A549 (cell line): Measurements from ENCODE around the gene MAPK9.

ENCODE experiments used
- EP300 ChIP-seq, 2 experiments: fragments of >200 bp; sonication (Bioruptor Twin); formaldehyde crosslinking; IDR thresholded peaks; 2 replicates in 1 of 2; 3 replicates in 1 of 2; pipeline ENCODE4 v1.6.1; 2016 to 2017
- FOSB ChIP-seq: fragments of 250-450 bp; sonication (Bioruptor Pico); IDR thresholded peaks from 2 replicates; pipeline ENCODE4 v1.5.0; 2020; ENCODE audit warnings: mild to moderate bottlenecking, moderate library complexity
- MYC ChIP-seq: IDR thresholded peaks from 2 replicates; pipeline ENCODE4 v1.6.1; 2012; ENCODE audit warnings: mild to moderate bottlenecking, inconsistent platforms, low read length, improper control_type of control experiment, borderline replicate concordance
- POLR2AphosphoS2 ChIP-seq: conservative IDR thresholded peaks from 2 replicates; pipeline ENCODE4 v1.6.1; 2012; ENCODE audit warnings: low read length, improper control_type of control experiment, inconsistent platforms
- RAD21 ChIP-seq, 2 experiments: fragments of >200 bp in 1 of 2; sonication (Bioruptor Twin) in 1 of 2; formaldehyde crosslinking in 1 of 2; IDR thresholded peaks in 1 of 2; conservative IDR thresholded peaks in 1 of 2; 2 replicates in 1 of 2; 3 replicates in 1 of 2; pipeline ENCODE4 v1.6.1; 2012 to 2018; ENCODE audit warnings: inconsistent platforms in 1 of 2
- RCOR1 ChIP-seq: fragments of 150-350 bp; IDR thresholded peaks from 2 replicates; pipeline ENCODE4 v1.6.1; 2014; ENCODE audit warnings: antibody characterized with exemption, low read length, low read depth
- TF ChIP-seq, protein P1 (sequence below): fragments of 150-350 bp; IDR thresholded peaks from 2 replicates; pipeline ENCODE4 v1.6.1; 2014; ENCODE audit warnings: low read depth, mild to moderate bottlenecking, low read length
- TF ChIP-seq, protein P2 (sequence below): fragments of 200-600 bp; sonication (generic); IDR thresholded peaks from 2 replicates; pipeline ENCODE4 v1.6.1; 2016; ENCODE audit warnings: antibody characterized with exemption, mild to moderate bottlenecking, moderate library complexity
- TF ChIP-seq, protein P3 (sequence below): fragments of >200 bp; sonication (Bioruptor Twin); formaldehyde crosslinking; IDR thresholded peaks from 3 replicates; pipeline ENCODE4 v1.5.1; 2016

DNA sequence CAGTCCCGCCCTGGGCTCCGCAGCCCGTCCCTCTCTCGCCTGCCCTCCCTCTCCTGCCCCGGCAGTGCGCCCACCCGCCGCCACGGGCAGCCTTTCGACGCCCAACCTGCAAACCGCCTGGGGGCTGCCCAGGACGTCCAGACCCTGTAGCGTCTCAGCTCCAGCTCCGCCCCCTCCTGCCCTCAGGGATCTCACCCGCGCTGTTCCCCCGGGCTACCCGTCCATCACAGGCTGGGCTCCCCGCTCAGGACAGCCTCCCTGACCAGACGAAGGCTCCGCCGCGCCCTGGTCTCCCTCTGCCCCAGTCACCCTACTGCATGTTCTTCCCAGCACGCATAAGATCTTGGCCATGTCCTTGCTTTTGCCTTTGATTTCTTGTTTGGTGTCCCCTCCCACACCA lies 84.3 kb downstream of the MAPK9 start:
- TF ChIP-seq, protein P1, sequence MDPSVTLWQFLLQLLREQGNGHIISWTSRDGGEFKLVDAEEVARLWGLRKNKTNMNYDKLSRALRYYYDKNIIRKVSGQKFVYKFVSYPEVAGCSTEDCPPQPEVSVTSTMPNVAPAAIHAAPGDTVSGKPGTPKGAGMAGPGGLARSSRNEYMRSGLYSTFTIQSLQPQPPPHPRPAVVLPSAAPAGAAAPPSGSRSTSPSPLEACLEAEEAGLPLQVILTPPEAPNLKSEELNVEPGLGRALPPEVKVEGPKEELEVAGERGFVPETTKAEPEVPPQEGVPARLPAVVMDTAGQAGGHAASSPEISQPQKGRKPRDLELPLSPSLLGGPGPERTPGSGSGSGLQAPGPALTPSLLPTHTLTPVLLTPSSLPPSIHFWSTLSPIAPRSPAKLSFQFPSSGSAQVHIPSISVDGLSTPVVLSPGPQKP = no peak
- TF ChIP-seq, protein P2, sequence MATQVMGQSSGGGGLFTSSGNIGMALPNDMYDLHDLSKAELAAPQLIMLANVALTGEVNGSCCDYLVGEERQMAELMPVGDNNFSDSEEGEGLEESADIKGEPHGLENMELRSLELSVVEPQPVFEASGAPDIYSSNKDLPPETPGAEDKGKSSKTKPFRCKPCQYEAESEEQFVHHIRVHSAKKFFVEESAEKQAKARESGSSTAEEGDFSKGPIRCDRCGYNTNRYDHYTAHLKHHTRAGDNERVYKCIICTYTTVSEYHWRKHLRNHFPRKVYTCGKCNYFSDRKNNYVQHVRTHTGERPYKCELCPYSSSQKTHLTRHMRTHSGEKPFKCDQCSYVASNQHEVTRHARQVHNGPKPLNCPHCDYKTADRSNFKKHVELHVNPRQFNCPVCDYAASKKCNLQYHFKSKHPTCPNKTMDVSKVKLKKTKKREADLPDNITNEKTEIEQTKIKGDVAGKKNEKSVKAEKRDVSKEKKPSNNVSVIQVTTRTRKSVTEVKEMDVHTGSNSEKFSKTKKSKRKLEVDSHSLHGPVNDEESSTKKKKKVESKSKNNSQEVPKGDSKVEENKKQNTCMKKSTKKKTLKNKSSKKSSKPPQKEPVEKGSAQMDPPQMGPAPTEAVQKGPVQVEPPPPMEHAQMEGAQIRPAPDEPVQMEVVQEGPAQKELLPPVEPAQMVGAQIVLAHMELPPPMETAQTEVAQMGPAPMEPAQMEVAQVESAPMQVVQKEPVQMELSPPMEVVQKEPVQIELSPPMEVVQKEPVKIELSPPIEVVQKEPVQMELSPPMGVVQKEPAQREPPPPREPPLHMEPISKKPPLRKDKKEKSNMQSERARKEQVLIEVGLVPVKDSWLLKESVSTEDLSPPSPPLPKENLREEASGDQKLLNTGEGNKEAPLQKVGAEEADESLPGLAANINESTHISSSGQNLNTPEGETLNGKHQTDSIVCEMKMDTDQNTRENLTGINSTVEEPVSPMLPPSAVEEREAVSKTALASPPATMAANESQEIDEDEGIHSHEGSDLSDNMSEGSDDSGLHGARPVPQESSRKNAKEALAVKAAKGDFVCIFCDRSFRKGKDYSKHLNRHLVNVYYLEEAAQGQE = no peak
- TF ChIP-seq RCOR1 (no peak), MYC (no peak), POLR2AphosphoS2 (no peak), EP300 (IDR thresholded peaks at IDR 0.05) (no peak), RAD21 (conservative IDR thresholded peaks at IDR 0.05 in 1 of 2, IDR thresholded peaks at IDR 0.05 in 1 of 2) (no peak), FOSB (no peak)
- TF ChIP-seq, protein P3, sequence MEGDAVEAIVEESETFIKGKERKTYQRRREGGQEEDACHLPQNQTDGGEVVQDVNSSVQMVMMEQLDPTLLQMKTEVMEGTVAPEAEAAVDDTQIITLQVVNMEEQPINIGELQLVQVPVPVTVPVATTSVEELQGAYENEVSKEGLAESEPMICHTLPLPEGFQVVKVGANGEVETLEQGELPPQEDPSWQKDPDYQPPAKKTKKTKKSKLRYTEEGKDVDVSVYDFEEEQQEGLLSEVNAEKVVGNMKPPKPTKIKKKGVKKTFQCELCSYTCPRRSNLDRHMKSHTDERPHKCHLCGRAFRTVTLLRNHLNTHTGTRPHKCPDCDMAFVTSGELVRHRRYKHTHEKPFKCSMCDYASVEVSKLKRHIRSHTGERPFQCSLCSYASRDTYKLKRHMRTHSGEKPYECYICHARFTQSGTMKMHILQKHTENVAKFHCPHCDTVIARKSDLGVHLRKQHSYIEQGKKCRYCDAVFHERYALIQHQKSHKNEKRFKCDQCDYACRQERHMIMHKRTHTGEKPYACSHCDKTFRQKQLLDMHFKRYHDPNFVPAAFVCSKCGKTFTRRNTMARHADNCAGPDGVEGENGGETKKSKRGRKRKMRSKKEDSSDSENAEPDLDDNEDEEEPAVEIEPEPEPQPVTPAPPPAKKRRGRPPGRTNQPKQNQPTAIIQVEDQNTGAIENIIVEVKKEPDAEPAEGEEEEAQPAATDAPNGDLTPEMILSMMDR = no peak
